ENCODE data around the gene PLXNB3.

- TF ChIP-seq CTCF (conservative IDR thresholded peaks at IDR 0.05 in 1 of 2, IDR thresholded peaks at IDR 0.05 in 1 of 2; ENCODE audit: low read depth in 1 of 2, low read length in 2 of 2): no peak
- TF ChIP-seq EZH2 (IDR thresholded peaks at IDR 0.05; ENCODE audit: low read length, missing control alignments): no peak
These were observed 33.5 kb downstream of the PLXNB3 start for GRCh38 chrX:153797415-153798015.

Data from fibroblast of lung (primary cell).